DMS114 treated with DMSO at 0.1 percent for 48 hours (cell line): Measurements from ENCODE around the gene IFT80.

Experiments used
- DNase-seq: peaks from one replicate; lab custom pipeline; 2025; ENCODE audit not compliant: unreplicated experiment; lab: John Stamatoyannopoulos, UW

IFT80 gene

DNA sequence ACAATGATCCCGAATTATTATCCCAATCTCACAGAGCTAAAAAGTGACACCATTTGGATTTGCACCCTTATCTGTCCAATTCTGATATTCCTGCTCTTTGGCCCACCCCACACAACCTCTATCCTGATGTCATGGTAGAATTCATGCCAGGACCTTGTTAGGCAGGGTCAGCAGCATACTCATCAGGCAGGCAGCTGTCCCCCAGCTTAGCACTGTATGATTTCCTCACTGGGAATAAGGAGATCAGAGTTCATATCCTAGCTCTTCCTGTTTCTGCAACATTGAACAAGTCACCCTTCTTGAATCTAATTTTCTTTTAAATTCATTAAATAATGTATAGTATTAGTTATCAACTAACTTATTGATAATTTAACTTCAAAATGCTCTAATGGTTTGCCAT is 185.8 kb downstream of the IFT80 start:
- DNase-seq = no peak

- no peak for DNase-seq
These were observed 188.2 kb downstream of the IFT80 start for GRCh38 chr3:160210799-160211221.

DNA sequence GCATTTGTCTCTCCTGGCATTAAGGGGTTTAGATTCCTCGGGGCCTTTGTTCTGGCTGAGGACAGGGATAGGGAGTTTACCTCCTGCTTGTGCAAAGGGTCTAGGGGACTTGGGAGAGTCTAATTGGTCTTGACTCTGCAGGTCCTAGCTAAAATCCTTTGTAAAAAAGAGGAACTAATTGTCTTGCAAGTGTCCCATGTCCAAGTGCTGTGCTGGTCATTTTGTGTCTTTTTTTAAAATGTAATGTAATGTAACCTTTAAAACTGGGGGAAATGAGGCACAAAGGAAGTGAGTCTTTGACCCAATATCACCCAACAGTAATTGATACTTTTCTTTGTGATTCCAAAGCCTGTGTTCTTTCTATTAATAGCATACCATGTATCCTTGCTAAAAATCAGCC is 188.7 kb downstream of the IFT80 start:
- no peak for DNase-seq
